ENCODE measurements around the gene TIMP2. TPM values are rescaled to one million over a fixed set of nuclear protein-coding genes. Genes with fewer than 3 reads are reported as not detected.

The TIMP2 gene
- total and polyA plus RNA-seq, 2 of the 8 experiments (the other 6 are each of a cell fraction or from before 2014, with no cell fraction given), result 18.2 to 43.3 TPM

- DNase-seq (ENCODE audit: low read depth in 1 of 2, low spot score in 2 of 2), result no peak
- Histone ChIP-seq H3K56ac (replicated peaks; ENCODE audit: insufficient read length, low read depth, low read length) (no peak overlapping the region), H4K8ac (ENCODE audit: extremely low read depth, insufficient read depth, low read length) (no peak overlapping the region), H2BK15ac (ENCODE audit: low read length) (no peak overlapping the region), H3K9ac (replicated peaks in 1 of 4; ENCODE audit: extremely low read depth in 1 of 4, low read depth in 3 of 4, low read length in 3 of 4) (no peak overlapping the region), H4K91ac (replicated peaks; ENCODE audit: insufficient read length, low read length) (no peak overlapping the region), H3K9me3 (ENCODE audit: insufficient read depth in 2 of 2, low read depth in 1 of 2, low read length in 1 of 2) (no peaks in the 10 kb centered on the region), H2AK5ac (ENCODE audit: low read depth, low read length) (no peak overlapping the region), H3K27me3 (replicated peaks in 1 of 4; ENCODE audit: control insufficient read depth in 3 of 4, extremely low read depth in 1 of 4, insufficient read depth in 3 of 4, low read length in 3 of 4) (no peaks in the 10 kb centered on the region; a peak in 1 of 7 replicates), H3K18ac (ENCODE audit: extremely low read depth, low read length) (no peak overlapping the region), H4K20me1 (replicated peaks in 1 of 2; ENCODE audit: control insufficient read depth in 1 of 2, insufficient read depth in 2 of 2, low read length in 2 of 2) (peaks cover 8 to 14% of the 10 kb centered on the region in 2 experiments), H3K27ac (ENCODE audit: low read depth, low read length) (no peak overlapping the region), H3K79me1 (ENCODE audit: low read depth, low read length) (peaks cover 9% of the 10 kb centered on the region), H3K79me2 (ENCODE audit: control insufficient read depth in 1 of 2, insufficient read depth in 2 of 2, low read length in 2 of 2) (peaks cover 0 to 27% of the 10 kb centered on the region in 2 experiments; a peak in 2 of 4 replicates), H2AFZ (ENCODE audit: low read length) (no peak overlapping the region), H3K36me3 (ENCODE audit: control insufficient read depth in 2 of 4, insufficient read depth in 4 of 4, low read length in 3 of 4) (peaks cover 0 to 3% (median 1%) of the 10 kb centered on the region in 4 experiments; a peak in 3 of 8 replicates), H2BK12ac (ENCODE audit: low read depth, low read length) (no peak overlapping the region), H3K14ac (ENCODE audit: insufficient read length) (no peak overlapping the region), H2BK5ac (ENCODE audit: low read depth, low read length) (no peak overlapping the region; the same call in 1 of the 2 replicates), H3K4me2 (ENCODE audit: insufficient read depth in 1 of 2, low read depth in 2 of 2, low read length in 2 of 2) (no peak overlapping the region), H3K4me3 (ENCODE audit: extremely low read depth in 1 of 4, insufficient read depth in 2 of 4, low read depth in 3 of 4, low read length in 4 of 4) (no peak overlapping the region), H3K4me1 (replicated peaks in 1 of 4; ENCODE audit: control insufficient read depth in 3 of 4, insufficient read depth in 4 of 4, low read length in 3 of 4) (peaks cover 4 to 13% (median 5%) of the 10 kb centered on the region in 4 experiments; a peak in 6 of 7 replicates), H2BK120ac (replicated peaks; ENCODE audit: low read depth, low read length) (no peak overlapping the region), H3K23ac (ENCODE audit: insufficient read length) (no peak overlapping the region), H2BK20ac (ENCODE audit: low read length) (no peak overlapping the region), H3K4ac (replicated peaks; ENCODE audit: insufficient read length, low read depth, low read length) (no peak overlapping the region), H4K5ac (ENCODE audit: insufficient read length, low read depth, low read length) (no peak overlapping the region), H3K23me2 (ENCODE audit: low read depth, low read length) (no peaks in the 10 kb centered on the region)
- no peak for FAIRE-seq
- CTCF ChIA-PET (ENCODE audit: partially characterized antibody), result interaction anchor here (0.7 to 3.5 kb wide), 4 partner anchors 10 to 645 kb away, joined by 3 to 20 read pairs (median 4); no protein-coding TSS in a partner anchor
- POLR2A ChIA-PET (ENCODE audit: partially characterized antibody), result interaction anchor here (1.1 to 1.2 kb wide), 2 partner anchors 14 to 18 kb away, joined by 3 read pairs; no protein-coding TSS in a partner anchor
- WGBS, 2 experiments (ENCODE audit: extremely low coverage in 1 of 2, insufficient coverage in 1 of 2, insufficient read length in 1 of 2, insufficient replicate concordance in 2 of 2, low coverage in 1 of 2, low lambda C conversion rate in 2 of 2, missing lambda C conversion rate in 1 of 2), result 86% methylated on average over 6 of the region's 6 CpGs; no CpG with 5 or more reads in 1 of the 2 experiments
- TF ChIP-seq SP1 (IDR thresholded peaks at IDR 0.05; ENCODE audit: low read depth, low read length) (no peak), KDM4A (IDR thresholded peaks at IDR 0.05; ENCODE audit: low read depth, low read length, severe bottlenecking) (no peak), RNF2 (IDR thresholded peaks at IDR 0.05; ENCODE audit: borderline replicate concordance, low read depth, low read length, missing control alignments, poor library complexity, severe bottlenecking) (no peak), SP4 (IDR thresholded peaks at IDR 0.05; ENCODE audit: low read length) (no peak), POLR2AphosphoS5 (IDR thresholded peaks at IDR 0.05; ENCODE audit: low read depth, low read length) (no peak), CEBPB (IDR thresholded peaks at IDR 0.05; ENCODE audit: low read depth, low read length) (no peak)
Measured at GRCh38 chr17:78905116-78905515, 20.1 kb downstream of the TIMP2 start.

Data from H1 (cell line).